Metanephros (tissue), 2 donors: ENCODE data around the gene SYNPR. TPM values are rescaled to one million over a fixed set of nuclear protein-coding genes. Genes with fewer than 3 reads are reported as not detected.

Source experiments
- small RNA-seq: library from RNA; depleted of rRNA; stranded (forward); fragments of <200 nt; gene quantifications from one replicate; pipeline ENCODE3, GENCODE V24; 2014; ENCODE audit warnings: low replicate concordance
- total RNA-seq: library from RNA; depleted of rRNA; stranded (reverse); fragments of >200 nt; gene quantifications from one replicate; pipeline ENCODE4 v1.2.3, GENCODE V29; 2014

The SYNPR gene
- not detected for total RNA-seq

DNA sequence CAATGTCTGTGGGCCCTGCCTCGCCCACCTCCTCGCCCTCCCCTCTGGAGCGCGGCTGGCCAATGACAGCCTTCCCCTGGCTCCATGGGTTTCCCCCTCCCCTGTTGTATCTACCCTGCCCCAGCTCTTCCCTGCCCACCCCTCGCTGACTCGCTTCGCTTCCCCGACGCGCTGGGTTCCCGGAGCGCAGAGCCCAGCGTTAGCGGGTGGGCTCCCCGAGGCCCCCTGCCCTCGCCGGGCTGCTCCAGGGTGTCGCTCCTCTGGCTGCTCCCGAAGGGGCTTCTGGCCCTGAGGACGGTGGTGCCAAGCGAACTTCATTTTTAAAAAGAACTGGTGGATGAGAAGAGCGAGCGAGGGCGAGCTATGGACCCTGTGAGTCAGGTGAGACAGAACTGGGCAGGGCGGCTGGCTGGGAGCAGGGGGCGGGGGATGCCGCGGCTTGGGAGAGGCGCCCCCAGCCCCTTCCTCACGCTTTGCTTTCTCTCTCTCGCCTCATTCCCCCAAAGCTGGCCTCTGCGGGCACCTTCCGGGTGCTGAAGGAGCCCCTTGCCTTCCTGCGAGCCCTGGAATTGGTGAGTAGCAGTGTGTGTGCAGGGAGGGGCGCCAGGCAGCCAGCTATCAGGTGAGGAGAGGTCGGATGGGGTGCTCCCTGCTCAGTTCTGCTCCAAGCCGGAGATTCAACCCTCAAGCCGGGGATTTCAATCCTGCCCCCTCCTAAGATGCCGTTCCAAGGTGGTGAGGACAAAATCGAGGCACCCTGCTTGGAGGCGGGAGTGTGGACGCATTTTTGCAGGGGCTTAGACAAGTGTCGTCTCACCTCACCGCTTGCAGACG is at the start of gene SYNPR:
SYNPR (plus strand) TSS at position 138 of the 834 bp plus-strand sequence.

DNA sequence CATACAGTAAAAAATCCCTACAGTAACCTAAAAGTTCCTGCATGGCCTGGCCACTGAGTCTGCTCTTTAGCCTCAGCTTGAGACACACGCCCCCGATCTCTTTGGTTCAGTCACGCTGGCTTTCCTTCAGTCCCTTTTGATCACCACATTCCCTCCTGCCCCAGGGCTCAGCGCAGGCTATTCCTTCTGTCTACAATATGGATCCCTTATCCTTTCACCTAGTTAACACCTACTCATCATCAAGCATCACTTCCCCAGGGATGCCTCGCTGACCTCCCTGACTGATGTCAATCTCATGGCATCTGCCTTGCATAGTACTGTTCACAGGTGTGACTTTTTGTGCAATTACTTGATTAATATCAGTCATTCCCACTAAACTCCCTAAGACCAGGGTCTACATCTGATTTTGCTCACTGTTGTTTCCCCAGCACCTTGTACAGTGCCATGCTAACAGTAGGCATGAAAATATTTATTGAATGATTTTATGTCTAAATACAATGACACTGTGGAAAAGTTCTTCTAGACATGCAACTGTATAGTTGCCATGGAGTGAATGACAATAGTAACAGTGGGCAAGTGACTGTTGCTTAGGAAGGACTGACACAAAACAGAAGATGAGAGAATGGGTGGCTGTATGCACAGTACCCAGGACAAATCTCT is 374.1 kb downstream of the SYNPR start, which contains the start of gene SNTN:
SNTN (plus strand) TSS at position 610 of the 660 bp plus-strand sequence; CDS start at position 623, 13 bp downstream.

Small RNAs within 50 kb of the gene (small RNA-seq; reads per million reads assigned to genes)
- gene RNA5SP134 = not detected
